PFSK-1 (cell line): Measurements from ENCODE around the gene CDKN2D. TPM values are rescaled to one million over a fixed set of nuclear protein-coding genes. Genes with fewer than 3 reads are reported as not detected.

Source experiments
- FOXP2 ChIP-seq: optimal IDR thresholded peaks from 2 replicates; pipeline ENCODE3; 2011; ENCODE audit warnings: borderline replicate concordance, control low read depth, inconsistent platforms; ENCODE audit not compliant: insufficient read depth; ENCODE audit errors: extremely low read length, extremely low read depth
- POLR2AphosphoS5 ChIP-seq: IDR thresholded peaks from 2 replicates; pipeline ENCODE4 v1.6.1; 2012; ENCODE audit warnings: low read depth, mild to moderate bottlenecking, control low read depth, low read length, moderate library complexity
- SIN3A ChIP-seq: IDR thresholded peaks from 2 replicates; pipeline ENCODE4 v1.6.1; 2012; ENCODE audit warnings: mild to moderate bottlenecking, low read length, moderate library complexity, borderline replicate concordance; ENCODE audit not compliant: insufficient read depth
- TAF1 ChIP-seq: IDR thresholded peaks from 2 replicates; pipeline ENCODE4 v1.6.1; 2012; ENCODE audit warnings: low read length, control low read depth, borderline replicate concordance; ENCODE audit not compliant: insufficient read depth
- polyA plus RNA-seq: library from polyadenylated mRNA; unstranded; fragments of >200 nt; gene quantifications from one replicate; pipeline ENCODE4 v1.2.1, GENCODE V29; 2012; ENCODE audit warnings: low read depth, missing spikeins; ENCODE audit not compliant: insufficient read length
- TF ChIP-seq, protein P1 (sequence below), 2 experiments: IDR thresholded peaks; 2 replicates each; pipeline versions ENCODE4 v1.6.1 to v1.8.0; 2011 to 2012; ENCODE audit warnings: low read depth in 2 of 2, low read length in 2 of 2, control low read depth in 1 of 2, inconsistent platforms in 1 of 2, mild to moderate bottlenecking in 1 of 2, moderate library complexity in 1 of 2; ENCODE audit not compliant: insufficient read depth in 1 of 2

Gene CDKN2D
- 10.8 TPM for polyA plus RNA-seq

DNA sequence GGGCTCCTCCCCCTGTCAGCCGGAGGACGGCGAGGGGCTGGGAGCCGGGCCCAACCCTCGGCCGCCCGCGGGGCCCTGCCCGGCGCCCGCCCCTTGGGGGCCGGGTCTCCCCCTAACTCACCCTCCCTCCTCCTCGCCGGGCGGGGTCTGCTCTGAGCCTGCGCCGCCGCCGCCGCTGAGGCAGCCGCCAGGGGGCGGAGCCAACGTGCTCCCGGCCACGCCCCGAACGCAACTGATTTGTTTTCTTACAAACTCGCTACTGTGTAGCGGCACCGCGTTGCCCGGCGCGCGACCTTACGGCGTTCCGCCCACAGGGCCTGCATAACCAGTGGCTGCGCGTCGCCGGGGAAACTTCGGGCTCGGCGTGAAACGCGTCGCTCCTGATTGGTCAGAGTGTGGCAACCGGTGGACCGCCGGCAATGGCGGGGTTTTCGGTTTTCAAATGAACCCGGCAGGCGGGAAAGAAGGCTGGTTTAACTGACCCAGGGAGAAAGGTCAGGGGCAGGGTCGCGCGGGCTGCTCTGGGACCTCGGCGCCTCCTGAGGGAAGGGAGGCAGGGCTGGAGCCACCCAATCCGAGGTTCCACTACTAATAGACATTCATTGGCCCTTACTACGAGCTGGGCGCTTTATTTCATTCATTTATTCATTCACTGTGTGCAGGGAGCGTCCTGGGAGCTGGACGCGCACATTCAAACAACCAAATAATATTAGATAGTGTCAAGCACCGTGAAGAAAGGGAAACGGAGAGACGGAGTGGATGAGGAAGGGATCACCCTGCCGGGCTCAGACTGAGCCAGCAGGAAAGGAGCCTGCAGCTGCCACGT is at the start of gene CDKN2D:
Gene CDKN2D, minus strand, starts transcription at position 154 of the 826 bp plus-strand sequence. CDS start 326 bp downstream, outside the sequence.
- peak; percentile 63; the same call in 1 of the 2 replicates for TF ChIP-seq POLR2AphosphoS5
- TF ChIP-seq FOXP2, result peak; percentile 94
- TF ChIP-seq TAF1, result no peak
- TF ChIP-seq SIN3A, result peak; percentile 54; the same call in 1 of the 2 replicates

GRCh38 chr19:10617409-10618121 is 48.8 kb upstream of the CDKN2D start:
- TF ChIP-seq TAF1 (no peak), FOXP2 (no peak), SIN3A (no peak), POLR2AphosphoS5 (no peak)
- TF ChIP-seq, protein P1, sequence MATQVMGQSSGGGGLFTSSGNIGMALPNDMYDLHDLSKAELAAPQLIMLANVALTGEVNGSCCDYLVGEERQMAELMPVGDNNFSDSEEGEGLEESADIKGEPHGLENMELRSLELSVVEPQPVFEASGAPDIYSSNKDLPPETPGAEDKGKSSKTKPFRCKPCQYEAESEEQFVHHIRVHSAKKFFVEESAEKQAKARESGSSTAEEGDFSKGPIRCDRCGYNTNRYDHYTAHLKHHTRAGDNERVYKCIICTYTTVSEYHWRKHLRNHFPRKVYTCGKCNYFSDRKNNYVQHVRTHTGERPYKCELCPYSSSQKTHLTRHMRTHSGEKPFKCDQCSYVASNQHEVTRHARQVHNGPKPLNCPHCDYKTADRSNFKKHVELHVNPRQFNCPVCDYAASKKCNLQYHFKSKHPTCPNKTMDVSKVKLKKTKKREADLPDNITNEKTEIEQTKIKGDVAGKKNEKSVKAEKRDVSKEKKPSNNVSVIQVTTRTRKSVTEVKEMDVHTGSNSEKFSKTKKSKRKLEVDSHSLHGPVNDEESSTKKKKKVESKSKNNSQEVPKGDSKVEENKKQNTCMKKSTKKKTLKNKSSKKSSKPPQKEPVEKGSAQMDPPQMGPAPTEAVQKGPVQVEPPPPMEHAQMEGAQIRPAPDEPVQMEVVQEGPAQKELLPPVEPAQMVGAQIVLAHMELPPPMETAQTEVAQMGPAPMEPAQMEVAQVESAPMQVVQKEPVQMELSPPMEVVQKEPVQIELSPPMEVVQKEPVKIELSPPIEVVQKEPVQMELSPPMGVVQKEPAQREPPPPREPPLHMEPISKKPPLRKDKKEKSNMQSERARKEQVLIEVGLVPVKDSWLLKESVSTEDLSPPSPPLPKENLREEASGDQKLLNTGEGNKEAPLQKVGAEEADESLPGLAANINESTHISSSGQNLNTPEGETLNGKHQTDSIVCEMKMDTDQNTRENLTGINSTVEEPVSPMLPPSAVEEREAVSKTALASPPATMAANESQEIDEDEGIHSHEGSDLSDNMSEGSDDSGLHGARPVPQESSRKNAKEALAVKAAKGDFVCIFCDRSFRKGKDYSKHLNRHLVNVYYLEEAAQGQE (IDR thresholded peaks at IDR 0.05; ENCODE audit: insufficient read depth in 1 of 2, low read depth in 2 of 2, low read length in 2 of 2), result no peak

DNA sequence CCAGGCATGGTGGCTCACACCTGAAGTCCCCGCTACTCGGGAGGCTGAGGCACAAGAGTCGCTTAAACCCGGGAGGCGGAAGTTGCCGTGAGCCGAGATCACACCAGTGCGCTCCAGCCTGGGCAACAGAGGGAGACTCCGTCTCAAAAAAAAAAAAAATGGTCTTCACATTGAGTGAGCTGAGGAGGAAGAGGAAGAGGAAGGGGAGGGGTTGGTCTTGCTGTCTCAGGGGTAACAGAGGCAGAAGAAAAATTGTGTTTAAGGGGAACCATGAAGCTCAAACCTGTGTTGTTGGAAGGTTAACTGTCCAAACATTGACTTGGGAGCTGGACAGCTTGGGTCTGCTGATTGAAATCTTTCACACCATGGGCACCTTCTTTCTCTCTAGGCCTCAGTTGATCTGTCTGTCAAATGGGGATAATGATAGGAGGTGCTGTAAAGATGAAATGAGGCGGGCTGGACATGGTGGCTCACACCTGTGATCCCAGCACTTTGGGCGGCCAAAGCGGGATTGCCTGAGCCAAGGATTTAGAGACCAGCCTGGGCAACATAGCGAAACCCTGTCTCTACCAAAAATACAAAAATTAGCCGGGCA is 46.7 kb upstream of the CDKN2D start:
- TF ChIP-seq SIN3A (no peak), TAF1 (no peak), POLR2AphosphoS5 (no peak), FOXP2 (no peak)
- TF ChIP-seq, protein P1 (IDR thresholded peaks at IDR 0.05; ENCODE audit: insufficient read depth in 1 of 2, low read depth in 2 of 2, low read length in 2 of 2), result no peak

- TF ChIP-seq SIN3A (no peak), POLR2AphosphoS5 (no peak)
- TF ChIP-seq, protein P1 (IDR thresholded peaks at IDR 0.05; ENCODE audit: insufficient read depth in 1 of 2, low read depth in 2 of 2, low read length in 2 of 2), result no peak
Observed at GRCh38 chr19:10612499-10613119, 43.8 kb upstream of the CDKN2D start.

GRCh38 chr19:10611907-10612306 is 43.1 kb upstream of the CDKN2D start:
- no peak for TF ChIP-seq FOXP2
- no peak for TF ChIP-seq POLR2AphosphoS5
- TF ChIP-seq, protein P1 (IDR thresholded peaks at IDR 0.05; ENCODE audit: insufficient read depth in 1 of 2, low read depth in 2 of 2, low read length in 2 of 2), result no peak
- no peak for TF ChIP-seq SIN3A
- TF ChIP-seq TAF1, result no peak
